ENCODE results near the gene CACNA1B.

GRCh38 chr9:138025417-138025816 lies 147.8 kb downstream of the CACNA1B start:
- TF ChIP-seq, protein P1, sequence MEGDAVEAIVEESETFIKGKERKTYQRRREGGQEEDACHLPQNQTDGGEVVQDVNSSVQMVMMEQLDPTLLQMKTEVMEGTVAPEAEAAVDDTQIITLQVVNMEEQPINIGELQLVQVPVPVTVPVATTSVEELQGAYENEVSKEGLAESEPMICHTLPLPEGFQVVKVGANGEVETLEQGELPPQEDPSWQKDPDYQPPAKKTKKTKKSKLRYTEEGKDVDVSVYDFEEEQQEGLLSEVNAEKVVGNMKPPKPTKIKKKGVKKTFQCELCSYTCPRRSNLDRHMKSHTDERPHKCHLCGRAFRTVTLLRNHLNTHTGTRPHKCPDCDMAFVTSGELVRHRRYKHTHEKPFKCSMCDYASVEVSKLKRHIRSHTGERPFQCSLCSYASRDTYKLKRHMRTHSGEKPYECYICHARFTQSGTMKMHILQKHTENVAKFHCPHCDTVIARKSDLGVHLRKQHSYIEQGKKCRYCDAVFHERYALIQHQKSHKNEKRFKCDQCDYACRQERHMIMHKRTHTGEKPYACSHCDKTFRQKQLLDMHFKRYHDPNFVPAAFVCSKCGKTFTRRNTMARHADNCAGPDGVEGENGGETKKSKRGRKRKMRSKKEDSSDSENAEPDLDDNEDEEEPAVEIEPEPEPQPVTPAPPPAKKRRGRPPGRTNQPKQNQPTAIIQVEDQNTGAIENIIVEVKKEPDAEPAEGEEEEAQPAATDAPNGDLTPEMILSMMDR (IDR thresholded peaks at IDR 0.05): no peak
- no peak for TF ChIP-seq EP300 (IDR thresholded peaks at IDR 0.05)
- TF ChIP-seq POLR2A (IDR thresholded peaks at IDR 0.05): no peak
- TF ChIP-seq POLR2AphosphoS5 (IDR thresholded peaks at IDR 0.05): no peak
